Immature natural killer cell (primary cell): ENCODE data around the gene RNF135. TPM values are rescaled to one million over a fixed set of nuclear protein-coding genes. Genes with fewer than 3 reads are reported as not detected.
"Not testable (repeated sequence)": the region's sequence is repeated elsewhere in the genome, so short reads cannot be mapped to it uniquely, and the experiment has no call there.

ENCODE experiments used
- DNase-seq, 3 donors: peaks; one replicate each; pipeline ENCODE4 v3.0.0; 2022; ENCODE audit warnings: mixed read lengths in 1 of 3
- H3K27ac Mint-ChIP-seq, 6 donors: one replicate each; pipeline ENCODE4 v1.8.0; 2020; ENCODE audit warnings: mixed read lengths in 6 of 6, mild to moderate bottlenecking in 5 of 6, inconsistent platforms in 4 of 6, moderate library complexity in 3 of 6
- H3K27me3 Mint-ChIP-seq, 3 donors: one replicate each; pipeline ENCODE4 v1.8.0; 2020 to 2021; ENCODE audit warnings: low read depth in 3 of 3, mild to moderate bottlenecking in 3 of 3, mixed read lengths in 3 of 3, moderate library complexity in 3 of 3, inconsistent platforms in 1 of 3
- H3K36me3 Mint-ChIP-seq, 3 donors: one replicate each; pipeline ENCODE4 v1.8.0; 2020; ENCODE audit warnings: mixed read lengths in 3 of 3, inconsistent platforms in 2 of 3, mild to moderate bottlenecking in 2 of 3
- H3K4me1 Mint-ChIP-seq, 2 donors: one replicate each; pipeline ENCODE4 v1.8.0; 2020; ENCODE audit warnings: inconsistent platforms in 2 of 2, mild to moderate bottlenecking in 2 of 2, mixed read lengths in 2 of 2, moderate library complexity in 1 of 2
- H3K4me3 Mint-ChIP-seq, 5 donors: one replicate each; pipeline ENCODE4 v1.8.0; 2020; ENCODE audit warnings: mild to moderate bottlenecking in 5 of 5, mixed read lengths in 5 of 5, inconsistent platforms in 3 of 5, moderate library complexity in 3 of 5
- H3K9me3 Mint-ChIP-seq, 6 donors: one replicate each; pipeline ENCODE4 v1.8.0; 2020; ENCODE audit warnings: mild to moderate bottlenecking in 6 of 6, mixed read lengths in 6 of 6, inconsistent platforms in 4 of 6, moderate library complexity in 3 of 6
- polyA plus RNA-seq, 3 donors: library from polyadenylated mRNA; unstranded; fragments of 300-500 nt; fragmentation: Illumina TruSeq; gene quantifications; one replicate each; pipeline ENCODE4 v1.2.3, GENCODE V29; 2021

The RNF135 gene
- polyA plus RNA-seq, result 10 to 100 TPM; 13.5 to 28.6 (median 22.2) TPM

- Mint-ChIP-seq H3K4me1 (peaks cover 52 to 62% of the 10 kb centered on the region in 2 donors), H3K36me3 (peaks cover 0 to 4% (median 4%) of the 10 kb centered on the region in 3 donors)
- peak; percentile 66 to 70 (median 69) for DNase-seq
Observed at GRCh38 chr17:30970831-30971567, at the start of gene RNF135. RNF135 (plus strand) TSS chr17:30971039; CDS start chr17:30971074, 35 bp downstream.

GRCh38 chr17:30921544-30922196, 49.2 kb upstream of the RNF135 start, which contains the start of gene ADAP2:
ADAP2 (plus strand) TSS chr17:30921945; CDS start chr17:30922015, 70 bp downstream.
- H3K27me3 Mint-ChIP-seq, result peaks cover 5 to 22% (median 20%) of the 10 kb centered on the region in 3 donors
- no peak within 1 kb of the TSS for H3K27ac Mint-ChIP-seq
- H3K4me3 Mint-ChIP-seq, result peak within 1 kb of the TSS; percentile 44 to 76 (median 55)
- H3K9me3 Mint-ChIP-seq, result no peaks in the 10 kb centered on the region
- peaks cover 8 to 13% of the 10 kb centered on the region in 2 donors for H3K4me1 Mint-ChIP-seq
- no peak for DNase-seq
- H3K36me3 Mint-ChIP-seq, result no peaks in the 10 kb centered on the region

More at GRCh38 chr17:30970831-30971567, at the start of gene RNF135:
- Mint-ChIP-seq H3K27me3 (peaks cover 9 to 14% (median 10%) of the 10 kb centered on the region in 3 donors), H3K4me3 (peak within 1 kb of the TSS; percentile 91 to 98 (median 98)), H3K27ac (peak within 1 kb of the TSS; percentile 88 to 98 (median 94)), H3K9me3 (no peaks in the 10 kb centered on the region)

- H3K27me3 Mint-ChIP-seq, result peaks cover 5 to 26% (median 23%) of the 10 kb centered on the region in 3 donors
- H3K9me3 Mint-ChIP-seq, result no peaks in the 10 kb centered on the region
- H3K27ac Mint-ChIP-seq, result no peak overlapping the region
- peak overlapping the region in 4 of 5 donors; percentile 30 to 76 (median 62) for H3K4me3 Mint-ChIP-seq
- no peaks in the 10 kb centered on the region for H3K36me3 Mint-ChIP-seq
- no peak for DNase-seq
- peaks cover 8 to 13% of the 10 kb centered on the region in 2 donors for H3K4me1 Mint-ChIP-seq
Observed at GRCh38 chr17:30922235-30923030, 48.4 kb upstream of the RNF135 start.

DNA sequence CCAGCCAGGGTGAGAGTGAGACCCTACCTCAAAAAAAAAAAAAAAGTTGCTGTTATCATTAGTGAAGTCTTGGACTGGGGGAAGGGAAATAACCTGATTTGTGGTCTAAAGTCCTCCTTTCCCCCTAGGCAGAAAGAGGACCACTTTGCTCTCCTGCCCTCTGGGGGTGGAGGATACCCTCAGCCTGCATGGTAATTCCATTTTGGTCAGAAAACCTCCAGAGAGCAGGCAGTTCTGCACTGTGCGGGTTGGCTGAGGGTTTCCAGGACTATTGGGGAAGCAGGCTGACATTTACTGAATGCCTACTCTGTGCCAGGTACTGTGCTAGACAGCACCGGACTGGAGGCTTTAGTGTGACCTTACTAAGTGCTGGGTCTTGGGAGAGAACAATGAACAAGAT, 46.5 kb upstream of the RNF135 start:
- Mint-ChIP-seq H3K36me3 (no peaks in the 10 kb centered on the region), H3K27ac (no peak overlapping the region), H3K9me3 (no peaks in the 10 kb centered on the region), H3K4me3 (peak overlapping the region in 1 of 5 donors; percentile 17), H3K4me1 (peaks cover 8 to 13% of the 10 kb centered on the region in 2 donors), H3K27me3 (peaks cover 5 to 26% (median 23%) of the 10 kb centered on the region in 3 donors)
- DNase-seq, result no peak

DNA sequence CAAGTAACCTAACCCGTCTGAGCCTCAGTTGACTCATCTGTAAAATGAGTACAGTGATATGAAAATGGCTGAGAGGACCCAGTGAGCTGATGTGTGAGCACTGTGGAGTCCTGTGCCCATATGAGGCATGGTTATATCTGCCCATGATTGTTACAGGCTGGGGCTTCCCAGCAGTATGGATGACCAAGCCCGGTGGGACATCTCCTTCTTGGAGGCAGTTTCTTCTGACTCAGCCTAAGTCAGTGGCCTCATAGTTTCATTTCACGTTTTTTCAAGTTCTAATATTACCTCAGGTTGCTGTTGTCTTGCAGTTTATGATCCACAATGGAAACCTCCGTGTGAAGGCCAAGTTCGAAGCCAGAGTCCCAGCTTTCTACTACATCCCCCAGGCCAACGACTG, 44.3 kb upstream of the RNF135 start:
- Mint-ChIP-seq H3K4me1 (peaks cover 3 to 7% of the 10 kb centered on the region in 2 donors), H3K27ac (no peak overlapping the region), H3K4me3 (no peak overlapping the region), H3K27me3 (peaks cover 3 to 18% (median 18%) of the 10 kb centered on the region in 3 donors), H3K9me3 (no peaks in the 10 kb centered on the region), H3K36me3 (no peaks in the 10 kb centered on the region)
- no peak for DNase-seq

GRCh38 chr17:30927756-30928155, 43.1 kb upstream of the RNF135 start:
- Mint-ChIP-seq H3K9me3 (no peaks in the 10 kb centered on the region), H3K27ac (no peak overlapping the region), H3K4me3 (no peak overlapping the region), H3K36me3 (no peaks in the 10 kb centered on the region), H3K27me3 (peaks cover 2 to 16% (median 16%) of the 10 kb centered on the region in 3 donors), H3K4me1 (peaks cover 2 to 3% of the 10 kb centered on the region in 2 donors)
- DNase-seq, result no peak

DNA sequence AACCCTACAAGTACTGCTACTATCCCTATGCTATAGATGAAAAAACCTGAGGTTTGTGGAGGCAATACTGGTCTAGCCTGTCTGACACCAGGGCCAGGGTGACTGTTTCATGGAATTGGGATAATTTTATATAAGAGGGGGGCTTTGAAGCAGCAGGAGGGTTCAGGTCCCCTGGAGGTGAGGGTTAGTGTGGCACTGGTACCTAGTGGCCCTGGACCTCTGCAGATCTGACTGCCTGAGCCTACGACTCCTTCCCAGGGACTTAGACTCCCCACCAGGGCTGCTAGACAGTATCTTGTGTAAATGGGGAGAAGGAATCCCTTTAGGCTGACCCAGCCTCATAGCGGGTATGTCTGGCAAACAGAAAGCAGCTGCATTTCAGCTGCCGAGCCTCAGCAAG, 42.3 kb upstream of the RNF135 start:
- Mint-ChIP-seq H3K4me1 (no peaks in the 10 kb centered on the region), H3K36me3 (no peaks in the 10 kb centered on the region), H3K27me3 (peaks cover 0 to 10% (median 10%) of the 10 kb centered on the region in 3 donors), H3K27ac (no peak overlapping the region), H3K4me3 (no peak overlapping the region), H3K9me3 (no peaks in the 10 kb centered on the region)
- DNase-seq, result no peak

- no peak overlapping the region for H3K4me3 Mint-ChIP-seq
- H3K36me3 Mint-ChIP-seq, result no peaks in the 10 kb centered on the region
- H3K27me3 Mint-ChIP-seq, result peaks cover 0 to 9% (median 7%) of the 10 kb centered on the region in 3 donors
- H3K27ac Mint-ChIP-seq, result no peak overlapping the region
- H3K9me3 Mint-ChIP-seq, result no peaks in the 10 kb centered on the region
- H3K4me1 Mint-ChIP-seq, result no peaks in the 10 kb centered on the region
- DNase-seq, result no peak
Observed at GRCh38 chr17:30929081-30929633, 41.7 kb upstream of the RNF135 start.

DNA sequence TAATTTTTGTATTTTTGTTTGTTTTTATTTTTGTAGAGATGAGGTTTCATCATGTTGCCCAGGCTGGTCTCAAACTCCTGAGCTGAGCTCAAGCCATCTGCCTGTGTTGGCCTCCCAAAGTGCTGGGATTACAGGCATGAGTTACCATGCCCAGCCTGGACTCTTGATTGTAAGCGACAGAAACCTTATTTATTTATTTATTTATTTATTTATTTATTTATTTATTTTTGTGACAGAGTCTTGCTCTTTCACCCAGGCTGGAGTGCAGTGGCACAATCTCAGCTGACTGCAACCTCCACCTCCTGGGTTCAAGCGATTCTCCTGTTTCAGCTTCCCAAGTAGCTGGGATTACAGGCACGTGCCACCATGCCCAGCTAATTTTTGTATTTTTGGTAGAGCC, 41.0 kb upstream of the RNF135 start:
- H3K27me3 Mint-ChIP-seq, H3K9me3 Mint-ChIP-seq, H3K36me3 Mint-ChIP-seq: not testable (repeated sequence)

DNA sequence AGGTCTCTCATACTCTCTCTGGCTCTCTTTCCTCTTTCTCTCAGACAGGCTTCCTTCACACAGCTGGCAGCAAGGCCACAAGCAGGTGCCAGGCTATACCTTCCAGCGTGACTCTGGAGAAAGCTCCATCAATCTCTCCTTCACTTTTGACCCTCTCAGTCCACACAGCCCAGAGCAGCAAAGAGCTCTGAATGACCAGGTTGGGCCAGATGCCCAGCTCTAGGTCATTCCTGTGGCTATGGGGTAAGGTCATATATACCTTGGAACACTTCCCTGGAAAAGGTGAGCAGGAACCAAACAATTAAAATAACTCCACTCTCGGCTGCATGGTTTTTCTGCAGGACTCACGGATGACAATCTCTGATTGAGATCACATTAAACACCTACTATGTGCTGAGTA, 40.3 kb upstream of the RNF135 start:
- no peaks in the 10 kb centered on the region for H3K4me1 Mint-ChIP-seq

More for the DNA sequence above, 41.0 kb upstream of the RNF135 start:
- not testable (repeated sequence) for H3K4me3 Mint-ChIP-seq, DNase-seq, H3K4me1 Mint-ChIP-seq, H3K27ac Mint-ChIP-seq

GRCh38 chr17:30931582-30931981, 39.3 kb upstream of the RNF135 start:
- H3K27me3 Mint-ChIP-seq, DNase-seq, H3K4me3 Mint-ChIP-seq, H3K4me1 Mint-ChIP-seq, H3K36me3 Mint-ChIP-seq, H3K27ac Mint-ChIP-seq, H3K9me3 Mint-ChIP-seq: not testable (repeated sequence)

More for the DNA sequence above, 40.3 kb upstream of the RNF135 start:
- H3K9me3 Mint-ChIP-seq, result no peaks in the 10 kb centered on the region
- H3K36me3 Mint-ChIP-seq, result no peaks in the 10 kb centered on the region
- peaks cover 0 to 6% (median 6%) of the 10 kb centered on the region in 3 donors for H3K27me3 Mint-ChIP-seq
- no peak overlapping the region for H3K4me3 Mint-ChIP-seq
- H3K27ac Mint-ChIP-seq, result no peak overlapping the region
- DNase-seq, result no peak

- no peaks in the 10 kb centered on the region for H3K9me3 Mint-ChIP-seq
- H3K4me1 Mint-ChIP-seq, result no peaks in the 10 kb centered on the region
- peaks cover 0 to 4% (median 0%) of the 10 kb centered on the region in 3 donors for H3K27me3 Mint-ChIP-seq
- no peak for DNase-seq
- no peaks in the 10 kb centered on the region for H3K36me3 Mint-ChIP-seq
- H3K4me3 Mint-ChIP-seq, result no peak overlapping the region
- no peak overlapping the region for H3K27ac Mint-ChIP-seq
Observed at GRCh38 chr17:30933966-30934365, 36.9 kb upstream of the RNF135 start.

- H3K4me3 Mint-ChIP-seq, result peak overlapping the region in 2 of 5 donors; percentile 4 to 9
- H3K27me3 Mint-ChIP-seq, result peaks cover 0 to 2% (median 0%) of the 10 kb centered on the region in 3 donors
- DNase-seq, result no peak
Observed at GRCh38 chr17:30939051-30939689, 31.7 kb upstream of the RNF135 start.

More at GRCh38 chr17:30939051-30939689, 31.7 kb upstream of the RNF135 start:
- no peak overlapping the region for H3K27ac Mint-ChIP-seq
- no peaks in the 10 kb centered on the region for H3K4me1 Mint-ChIP-seq
- H3K36me3 Mint-ChIP-seq, result peaks cover 0 to 7% (median 0%) of the 10 kb centered on the region in 3 donors
- H3K9me3 Mint-ChIP-seq, result no peaks in the 10 kb centered on the region
